AG09319 (cell line): Measurements from ENCODE around the gene SPTBN1.

Experiments
- DNase-seq: peaks from one replicate; pipeline ENCODE4 v3.0.0-alpha.2; 2010; ENCODE audit warnings: low read depth; ENCODE audit errors: extremely low read depth
- CTCF ChIP-seq: IDR thresholded peaks from 2 replicates; pipeline ENCODE4 v1.5.1; 2011; ENCODE audit warnings: low read depth, mild to moderate bottlenecking, inconsistent platforms, low read length, moderate library complexity

Gene SPTBN1

GRCh38 chr2:54471221-54471711, 15.1 kb downstream of the SPTBN1 start:
- no peak for TF ChIP-seq CTCF
- DNase-seq, result no peak

- no peak for DNase-seq
- TF ChIP-seq CTCF, result no peak
Measured at GRCh38 chr2:54473851-54474250, 17.7 kb downstream of the SPTBN1 start.

GRCh38 chr2:54475285-54475684, 19.2 kb downstream of the SPTBN1 start:
- no peak for TF ChIP-seq CTCF
- DNase-seq, result no peak

GRCh38 chr2:54475919-54476318, 19.8 kb downstream of the SPTBN1 start:
- no peak for DNase-seq
- TF ChIP-seq CTCF, result no peak

GRCh38 chr2:54476852-54477251, 20.7 kb downstream of the SPTBN1 start:
- no peak for DNase-seq
- TF ChIP-seq CTCF, result no peak

GRCh38 chr2:54477896-54478295, 21.8 kb downstream of the SPTBN1 start:
- TF ChIP-seq CTCF, result no peak

GRCh38 chr2:54478899-54479298, 22.8 kb downstream of the SPTBN1 start:
- DNase-seq, result no peak
- no peak for TF ChIP-seq CTCF

More at GRCh38 chr2:54477896-54478295, 21.8 kb downstream of the SPTBN1 start:
- DNase-seq, result no peak
